Omental fat pad (tissue), 4 donors: Measurements from ENCODE around the gene CFAP119. TPM values are rescaled to one million over a fixed set of nuclear protein-coding genes. Genes with fewer than 3 reads are reported as not detected.

Source experiments
- ATAC-seq: fragments of 150-250 bp; one replicate; pipeline ENCODE4 v1.9.1; 2016; ENCODE audit warnings: mild to moderate bottlenecking, moderate library complexity; ENCODE audit not compliant: low FRiP score
- DNase-seq: peaks from one replicate; pipeline ENCODE4 v3.0.0-alpha.2; 2019; ENCODE audit warnings: low spot score
- CTCF ChIP-seq, 3 donors: fragments of 450-650 bp; IDR thresholded peaks; one replicate each; pipeline ENCODE4 v1.5.1; 2016 to 2017; ENCODE audit warnings: antibody characterized with exemption in 3 of 3, mild to moderate bottlenecking in 3 of 3, moderate library complexity in 2 of 3
- total RNA-seq, 4 donors: library from RNA; depleted of rRNA; stranded (reverse); fragments of >200 nt; gene quantifications; one replicate each; pipeline ENCODE4 v1.1.0, GENCODE V29; 2016

CFAP119 gene
- total RNA-seq, 4 donors from 2014 or later = 1.4 to 4.8 (median 2.5) TPM

- no peak for DNase-seq
- no peak for ATAC-seq
- no peak for TF ChIP-seq CTCF (IDR thresholded peaks at IDR 0.05)
These were observed 23.6 kb upstream of the CFAP119 start for GRCh38 chr16:30785126-30786106.

- ATAC-seq (no peak), DNase-seq (no peak)
These were observed 22.4 kb upstream of the CFAP119 start for GRCh38 chr16:30784215-30784614.

GRCh38 chr16:30783280-30784109 is 21.6 kb upstream of the CFAP119 start:
- DNase-seq = no peak
- no peak for TF ChIP-seq CTCF (IDR thresholded peaks at IDR 0.05)
- ATAC-seq = no peak

More at GRCh38 chr16:30784215-30784614, 22.4 kb upstream of the CFAP119 start:
- TF ChIP-seq CTCF (IDR thresholded peaks at IDR 0.05) = no peak

GRCh38 chr16:30782486-30783279 is 20.8 kb upstream of the CFAP119 start:
- TF ChIP-seq CTCF (IDR thresholded peaks at IDR 0.05) = no peak
- DNase-seq = no peak
- no peak for ATAC-seq

- TF ChIP-seq CTCF (IDR thresholded peaks at IDR 0.05) = no peak
- ATAC-seq (no peak), DNase-seq (no peak)
These were observed 18.7 kb upstream of the CFAP119 start for GRCh38 chr16:30780549-30780948.

GRCh38 chr16:30780021-30780420 is 18.2 kb upstream of the CFAP119 start:
- ATAC-seq (no peak), DNase-seq (no peak)
- TF ChIP-seq CTCF (IDR thresholded peaks at IDR 0.05) = no peak
